ENCODE measurements around the gene USP48. TPM values are rescaled to one million over a fixed set of nuclear protein-coding genes. Genes with fewer than 3 reads are reported as not detected.
A peak's percentile ranks its signal among the peaks of the same experiment; 100 is the strongest.

The USP48 gene
- polyA plus RNA-seq, 1 experiment, result 43.6 TPM

DNA sequence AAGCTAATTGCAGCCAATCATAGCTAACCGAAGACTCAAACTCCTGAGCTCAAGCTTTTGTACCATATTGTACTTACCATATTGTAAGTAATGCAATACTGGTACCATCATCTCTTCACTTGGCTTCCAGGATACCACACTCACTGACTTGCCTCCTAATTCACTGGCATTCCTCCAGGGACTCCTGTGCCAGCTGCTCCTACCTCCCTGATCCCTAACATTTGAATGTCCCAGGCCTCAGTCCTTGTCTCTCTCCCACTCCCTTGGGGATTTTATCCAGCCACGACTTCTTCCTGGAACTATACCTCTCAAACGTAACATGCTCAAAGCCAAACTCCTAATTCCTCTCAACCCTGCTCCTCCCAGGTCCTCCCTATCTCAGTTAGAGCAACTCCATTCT, 33.8 kb downstream of the USP48 start:
- CTCF ChIA-PET, result no interaction called here
- TF ChIP-seq, protein P1, sequence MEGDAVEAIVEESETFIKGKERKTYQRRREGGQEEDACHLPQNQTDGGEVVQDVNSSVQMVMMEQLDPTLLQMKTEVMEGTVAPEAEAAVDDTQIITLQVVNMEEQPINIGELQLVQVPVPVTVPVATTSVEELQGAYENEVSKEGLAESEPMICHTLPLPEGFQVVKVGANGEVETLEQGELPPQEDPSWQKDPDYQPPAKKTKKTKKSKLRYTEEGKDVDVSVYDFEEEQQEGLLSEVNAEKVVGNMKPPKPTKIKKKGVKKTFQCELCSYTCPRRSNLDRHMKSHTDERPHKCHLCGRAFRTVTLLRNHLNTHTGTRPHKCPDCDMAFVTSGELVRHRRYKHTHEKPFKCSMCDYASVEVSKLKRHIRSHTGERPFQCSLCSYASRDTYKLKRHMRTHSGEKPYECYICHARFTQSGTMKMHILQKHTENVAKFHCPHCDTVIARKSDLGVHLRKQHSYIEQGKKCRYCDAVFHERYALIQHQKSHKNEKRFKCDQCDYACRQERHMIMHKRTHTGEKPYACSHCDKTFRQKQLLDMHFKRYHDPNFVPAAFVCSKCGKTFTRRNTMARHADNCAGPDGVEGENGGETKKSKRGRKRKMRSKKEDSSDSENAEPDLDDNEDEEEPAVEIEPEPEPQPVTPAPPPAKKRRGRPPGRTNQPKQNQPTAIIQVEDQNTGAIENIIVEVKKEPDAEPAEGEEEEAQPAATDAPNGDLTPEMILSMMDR (IDR thresholded peaks at IDR 0.05; ENCODE audit: low read depth, low read length), result no peak

DNA sequence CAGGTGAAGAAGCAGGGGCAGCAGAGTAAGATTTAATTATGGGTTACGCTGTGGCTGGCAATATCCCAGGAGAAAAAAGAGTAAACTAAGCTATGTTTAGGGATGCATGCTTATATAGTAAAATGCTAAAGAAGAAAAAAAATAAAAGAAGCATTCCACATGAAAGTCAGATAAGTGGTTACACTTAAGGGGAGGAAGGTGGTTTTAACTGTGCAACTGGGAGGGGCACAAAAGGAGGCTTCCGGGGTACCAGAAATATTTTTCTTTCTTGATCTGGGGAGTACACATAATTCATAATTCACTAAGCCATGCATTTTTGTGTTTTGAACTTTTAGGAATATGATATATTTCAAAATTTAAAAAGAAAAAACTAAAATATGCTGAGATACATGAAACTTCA, 39.5 kb downstream of the USP48 start:
- ChIA-PET CTCF (interaction anchor here (1.2 kb wide), 1 partner anchor 9 kb away, joined by 3 read pairs; no protein-coding TSS in a partner anchor), POLR2A (no interaction called here)
- H3K9me3 ChIP-seq (ENCODE audit: control insufficient read depth, insufficient read depth, low read length), result no peaks in the 10 kb centered on the region
- TF ChIP-seq, protein P1 (IDR thresholded peaks at IDR 0.05; ENCODE audit: low read depth, low read length), result no peak
- no peak overlapping the region for H3K4me3 ChIP-seq (ENCODE audit: low read depth, low read length)
- H3K27me3 ChIP-seq (ENCODE audit: control insufficient read depth, insufficient read depth, low read length), result no peaks in the 10 kb centered on the region
- H3K27ac ChIP-seq (ENCODE audit: low read depth, low read length), result no peak overlapping the region
- no peak for DNase-seq (ENCODE audit: low read depth, low spot score)

More for the DNA sequence above, 33.8 kb downstream of the USP48 start:
- no peak overlapping the region for H3K4me3 ChIP-seq (ENCODE audit: low read depth, low read length)
- POLR2A ChIA-PET, result interaction anchor here (0.6 kb wide), 1 partner anchor 317 kb away, joined by 3 read pairs; no protein-coding TSS in a partner anchor
- H3K27ac ChIP-seq (ENCODE audit: low read depth, low read length), result no peak overlapping the region
- DNase-seq (ENCODE audit: low read depth, low spot score), result no peak
- no peaks in the 10 kb centered on the region for H3K9me3 ChIP-seq (ENCODE audit: control insufficient read depth, insufficient read depth, low read length)
- no peaks in the 10 kb centered on the region for H3K27me3 ChIP-seq (ENCODE audit: control insufficient read depth, insufficient read depth, low read length)

DNA sequence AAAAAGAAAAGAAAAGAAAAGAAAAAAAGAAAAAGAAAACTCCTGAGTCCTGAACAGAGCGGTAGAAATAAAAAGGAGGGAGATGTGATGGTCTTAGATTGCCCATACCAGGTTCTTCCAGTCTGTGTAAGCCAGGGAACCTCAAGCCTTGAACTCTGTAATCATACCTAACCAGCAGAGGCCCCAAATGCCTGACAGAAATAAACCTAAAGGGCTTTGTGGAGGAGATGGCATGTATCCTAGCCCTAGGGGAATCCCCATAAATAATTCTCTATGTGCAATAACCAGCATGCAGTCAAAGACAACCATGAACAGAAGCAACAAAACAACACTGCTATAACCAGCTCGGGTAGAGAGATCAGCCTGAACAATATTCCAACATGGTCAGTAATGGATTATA, 40.4 kb downstream of the USP48 start:
- TF ChIP-seq, protein P1 (IDR thresholded peaks at IDR 0.05; ENCODE audit: low read depth, low read length), result no peak
- H3K9me3 ChIP-seq (ENCODE audit: control insufficient read depth, insufficient read depth, low read length), result no peaks in the 10 kb centered on the region
- no peak overlapping the region for H3K27ac ChIP-seq (ENCODE audit: low read depth, low read length)
- DNase-seq (ENCODE audit: low read depth, low spot score), result peak; percentile 6
- CTCF ChIA-PET, result interaction anchor here (1.2 kb wide), 1 partner anchor 10 kb away, joined by 3 read pairs; no protein-coding TSS in a partner anchor
- no peak overlapping the region for H3K4me3 ChIP-seq (ENCODE audit: low read depth, low read length)
- POLR2A ChIA-PET, result no interaction called here
- no peaks in the 10 kb centered on the region for H3K27me3 ChIP-seq (ENCODE audit: control insufficient read depth, insufficient read depth, low read length)

DNA sequence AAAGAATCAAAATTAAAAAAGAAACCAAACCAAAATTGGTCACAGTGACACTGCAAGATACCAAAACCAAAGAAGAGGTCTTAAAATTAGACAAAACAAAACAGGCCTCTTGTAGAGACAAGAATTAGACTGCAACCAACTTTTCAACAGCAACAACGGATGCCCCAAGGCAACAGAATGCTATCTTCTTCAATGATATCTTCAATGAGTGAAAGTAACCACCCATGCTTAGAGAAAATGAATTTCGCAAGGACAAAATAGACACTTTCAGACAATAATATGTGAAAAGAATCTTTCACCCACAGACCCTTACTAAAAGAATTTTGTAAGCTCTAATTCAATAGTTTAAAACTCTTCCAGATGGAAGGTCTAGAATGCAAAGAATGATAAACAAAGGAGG, 41.7 kb downstream of the USP48 start:
- no peaks in the 10 kb centered on the region for H3K9me3 ChIP-seq (ENCODE audit: control insufficient read depth, insufficient read depth, low read length)
- no peak overlapping the region for H3K4me3 ChIP-seq (ENCODE audit: low read depth, low read length)
- TF ChIP-seq, protein P1 (IDR thresholded peaks at IDR 0.05; ENCODE audit: low read depth, low read length), result no peak
- ChIA-PET CTCF (interaction anchor here (0.6 kb wide), 2 partner anchors 82 to 168 kb away, joined by 3 to 4 read pairs; no protein-coding TSS in a partner anchor), POLR2A (interaction anchor here (1.0 to 1.2 kb wide), 2 partner anchors 35 to 60 kb away, joined by 3 read pairs; no protein-coding TSS in a partner anchor)
- DNase-seq (ENCODE audit: low read depth, low spot score), result peak; percentile 16
- no peak overlapping the region for H3K27ac ChIP-seq (ENCODE audit: low read depth, low read length)
- H3K27me3 ChIP-seq (ENCODE audit: control insufficient read depth, insufficient read depth, low read length), result no peaks in the 10 kb centered on the region

DNA sequence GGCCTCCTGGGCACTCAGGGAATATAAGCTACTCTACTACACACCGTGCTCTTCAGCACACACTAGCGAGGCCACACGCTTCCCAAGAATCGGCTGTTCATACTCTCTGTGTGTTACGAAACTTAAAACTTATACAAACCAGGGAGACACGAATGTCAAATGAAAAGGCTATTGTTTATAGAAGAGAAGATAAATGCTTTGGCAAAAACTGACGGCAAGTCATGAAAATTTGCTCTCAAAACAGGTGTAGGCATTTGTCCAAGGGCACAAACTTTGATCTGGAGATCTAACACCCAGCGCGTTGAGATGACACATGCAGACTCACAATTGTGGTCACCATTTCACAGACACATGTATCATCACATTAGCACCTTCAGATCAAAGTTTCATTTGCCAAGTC, 46.1 kb downstream of the USP48 start:
- Histone ChIP-seq H3K27me3 (ENCODE audit: control insufficient read depth, insufficient read depth, low read length) (no peaks in the 10 kb centered on the region), H3K4me3 (ENCODE audit: low read depth, low read length) (no peak overlapping the region), H3K27ac (ENCODE audit: low read depth, low read length) (no peak overlapping the region), H3K9me3 (ENCODE audit: control insufficient read depth, insufficient read depth, low read length) (no peaks in the 10 kb centered on the region)
- DNase-seq (ENCODE audit: low read depth, low spot score), result no peak
- POLR2A ChIA-PET, result no interaction called here
- CTCF ChIA-PET, result no interaction called here
- TF ChIP-seq, protein P1 (IDR thresholded peaks at IDR 0.05; ENCODE audit: low read depth, low read length), result no peak

Measured in AG04450 (cell line).